Measurements from ENCODE around the gene ELOVL5. TPM values are rescaled to one million over a fixed set of nuclear protein-coding genes. Genes with fewer than 3 reads are reported as not detected.

ELOVL5 gene
- total RNA-seq, 6 experiments from 2014 or later: 82.0 to 104 (median 89.1) TPM

DNA sequence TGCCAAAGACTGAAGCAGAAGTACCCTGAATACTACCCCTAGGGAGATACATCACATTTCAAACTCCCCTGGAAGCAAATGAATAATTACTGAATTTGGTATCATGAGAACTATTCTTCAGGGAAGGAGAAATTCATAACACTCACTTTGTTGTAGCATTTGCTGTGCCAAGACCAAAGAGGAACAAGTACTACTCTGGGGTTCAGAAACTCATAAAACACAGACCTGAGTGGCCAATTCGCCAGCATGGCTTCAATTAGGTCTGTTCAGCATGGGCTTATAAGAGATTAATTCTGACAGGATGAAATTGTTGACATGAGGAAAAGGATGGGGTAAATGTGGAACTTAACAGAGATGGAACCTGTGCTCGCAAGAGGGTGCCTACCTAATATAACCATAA, 6.5 kb downstream of the ELOVL5 start:
- Mint-ChIP-seq H3K27ac (no peak overlapping the region), H3K27me3 (ENCODE audit: insufficient read depth) (no peaks in the 10 kb centered on the region), H3K4me3 (no peak overlapping the region), H3K36me3 (ENCODE audit: low read depth) (peaks cover 16% of the 10 kb centered on the region; the same call in 1 of the 2 replicates), H3K4me1 (ENCODE audit: low read depth) (peaks cover 51% of the 10 kb centered on the region), H3K9me3 (no peaks in the 10 kb centered on the region)
- TF ChIP-seq, protein P1, sequence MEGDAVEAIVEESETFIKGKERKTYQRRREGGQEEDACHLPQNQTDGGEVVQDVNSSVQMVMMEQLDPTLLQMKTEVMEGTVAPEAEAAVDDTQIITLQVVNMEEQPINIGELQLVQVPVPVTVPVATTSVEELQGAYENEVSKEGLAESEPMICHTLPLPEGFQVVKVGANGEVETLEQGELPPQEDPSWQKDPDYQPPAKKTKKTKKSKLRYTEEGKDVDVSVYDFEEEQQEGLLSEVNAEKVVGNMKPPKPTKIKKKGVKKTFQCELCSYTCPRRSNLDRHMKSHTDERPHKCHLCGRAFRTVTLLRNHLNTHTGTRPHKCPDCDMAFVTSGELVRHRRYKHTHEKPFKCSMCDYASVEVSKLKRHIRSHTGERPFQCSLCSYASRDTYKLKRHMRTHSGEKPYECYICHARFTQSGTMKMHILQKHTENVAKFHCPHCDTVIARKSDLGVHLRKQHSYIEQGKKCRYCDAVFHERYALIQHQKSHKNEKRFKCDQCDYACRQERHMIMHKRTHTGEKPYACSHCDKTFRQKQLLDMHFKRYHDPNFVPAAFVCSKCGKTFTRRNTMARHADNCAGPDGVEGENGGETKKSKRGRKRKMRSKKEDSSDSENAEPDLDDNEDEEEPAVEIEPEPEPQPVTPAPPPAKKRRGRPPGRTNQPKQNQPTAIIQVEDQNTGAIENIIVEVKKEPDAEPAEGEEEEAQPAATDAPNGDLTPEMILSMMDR (IDR thresholded peaks at IDR 0.05): no peak
- DNase-seq: no peak

DNA sequence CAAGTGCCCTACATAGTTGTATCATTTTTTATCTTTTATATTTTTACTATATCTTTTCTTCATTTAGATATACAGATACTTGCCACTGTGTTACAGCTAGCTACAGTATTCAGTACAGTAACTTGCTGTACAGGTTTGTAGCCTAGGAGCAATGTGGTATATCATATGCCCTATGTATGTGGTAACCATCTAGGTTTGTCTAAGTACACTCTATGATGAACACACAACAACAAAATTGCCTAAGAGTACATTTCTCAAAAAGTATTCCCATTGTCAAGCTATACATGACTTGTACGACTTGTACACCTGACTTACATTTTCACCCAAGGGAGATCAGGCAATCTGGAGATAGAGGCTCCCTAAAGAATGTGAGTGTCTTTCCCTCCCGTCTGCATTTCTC, 8.2 kb downstream of the ELOVL5 start:
- DNase-seq: no peak
- H3K9me3 Mint-ChIP-seq: no peaks in the 10 kb centered on the region
- H3K36me3 Mint-ChIP-seq (ENCODE audit: low read depth): peaks cover 12% of the 10 kb centered on the region; the same call in 1 of the 2 replicates
- no peaks in the 10 kb centered on the region for H3K27me3 Mint-ChIP-seq (ENCODE audit: insufficient read depth)
- TF ChIP-seq, protein P1 (IDR thresholded peaks at IDR 0.05): no peak
- H3K27ac Mint-ChIP-seq: no peak overlapping the region
- H3K4me1 Mint-ChIP-seq (ENCODE audit: low read depth): peaks cover 42% of the 10 kb centered on the region
- no peak overlapping the region for H3K4me3 Mint-ChIP-seq

DNA sequence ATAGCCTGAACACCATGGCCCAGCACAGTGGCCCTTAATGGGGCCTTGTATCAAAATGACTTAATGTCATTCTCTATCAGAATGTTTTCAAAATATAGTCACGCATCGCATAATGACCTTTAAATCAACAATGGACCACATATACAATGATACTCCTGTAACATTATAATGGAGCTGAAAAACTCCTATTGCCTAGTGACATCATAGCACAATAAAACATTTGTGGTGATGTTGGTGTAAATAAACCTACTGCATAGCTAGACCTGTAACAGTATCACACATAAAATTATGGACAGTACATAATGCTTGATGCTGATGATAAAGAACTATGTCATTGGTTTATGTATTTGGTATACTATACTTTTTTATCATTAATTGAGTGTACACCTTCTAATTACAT, 9.3 kb downstream of the ELOVL5 start:
- Mint-ChIP-seq H3K4me1 (ENCODE audit: low read depth) (peaks cover 47% of the 10 kb centered on the region), H3K27me3 (ENCODE audit: insufficient read depth) (no peaks in the 10 kb centered on the region), H3K36me3 (ENCODE audit: low read depth) (0 out of 2 replicates have a peak, but pooled peaks cover 10% of the 10 kb centered on the region), H3K9me3 (no peaks in the 10 kb centered on the region), H3K27ac (no peak overlapping the region), H3K4me3 (no peak overlapping the region)
- TF ChIP-seq, protein P1 (IDR thresholded peaks at IDR 0.05): no peak
- no peak for DNase-seq

DNA sequence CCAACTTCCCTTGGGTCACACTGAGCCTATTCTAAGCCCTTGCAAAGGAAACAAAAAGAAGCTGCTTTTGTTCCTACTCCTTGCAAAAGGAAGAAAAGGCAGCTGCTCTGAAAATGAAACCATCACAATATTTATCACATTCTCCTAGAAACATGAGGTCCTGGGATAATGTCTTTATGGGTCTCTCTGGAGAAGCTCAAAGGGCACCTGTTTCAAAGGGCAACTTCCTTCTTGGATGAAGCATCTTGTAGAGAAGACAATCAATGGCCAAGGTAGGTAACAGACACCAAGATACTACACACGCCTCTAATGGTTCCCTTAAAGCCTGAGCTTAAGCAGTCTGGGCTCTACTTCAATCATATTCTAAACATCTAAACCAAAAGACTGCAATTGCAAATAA, 10.4 kb downstream of the ELOVL5 start:
- Mint-ChIP-seq H3K4me1 (ENCODE audit: low read depth) (peaks cover 37% of the 10 kb centered on the region), H3K9me3 (no peaks in the 10 kb centered on the region), H3K36me3 (ENCODE audit: low read depth) (0 out of 2 replicates have a peak, but pooled peaks cover 10% of the 10 kb centered on the region), H3K27ac (no peak overlapping the region), H3K27me3 (ENCODE audit: insufficient read depth) (no peaks in the 10 kb centered on the region), H3K4me3 (no peak overlapping the region)
- TF ChIP-seq, protein P1 (IDR thresholded peaks at IDR 0.05): no peak
- DNase-seq: no peak

DNA sequence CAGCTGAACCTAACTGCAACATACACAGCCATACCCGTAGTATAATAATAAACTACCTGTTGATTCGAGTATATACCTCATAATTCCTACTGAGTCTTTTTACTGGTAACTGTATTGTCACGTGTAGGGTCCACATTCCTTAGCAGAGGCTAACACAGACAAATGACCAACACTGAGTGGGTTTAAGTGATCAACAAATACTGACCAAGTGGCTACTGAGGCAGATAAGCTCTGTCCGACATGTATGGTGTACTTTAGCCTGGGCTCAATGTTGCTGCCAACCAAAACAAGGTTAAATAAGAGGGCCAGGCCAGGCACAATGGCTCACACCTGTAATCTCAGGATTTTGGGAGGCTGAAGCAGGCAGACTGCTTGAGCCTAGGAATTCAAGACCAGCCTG, 12.7 kb downstream of the ELOVL5 start:
- Mint-ChIP-seq H3K4me3 (no peak overlapping the region), H3K9me3 (no peaks in the 10 kb centered on the region), H3K36me3 (ENCODE audit: low read depth) (0 out of 2 replicates have a peak, but pooled peaks cover 10% of the 10 kb centered on the region), H3K27ac (no peak overlapping the region), H3K4me1 (ENCODE audit: low read depth) (peaks cover 26% of the 10 kb centered on the region), H3K27me3 (ENCODE audit: insufficient read depth) (no peaks in the 10 kb centered on the region)
- no peak for DNase-seq
- TF ChIP-seq, protein P1 (IDR thresholded peaks at IDR 0.05): no peak

Measured in HFFc6 (cell line).